K562 (cell line): Measurements from ENCODE around the gene HSPH1. TPM values are rescaled to one million over a fixed set of nuclear protein-coding genes. Genes with fewer than 3 reads are reported as not detected.

Source experiments
- DIDO1 ChIP-seq: fragments of 450-650 bp; IDR thresholded peaks from 2 replicates; pipeline ENCODE4 v1.6.1; 2016; ENCODE audit warnings: low read depth, missing biosample characterization, missing genetic modification characterization
- ESRRA ChIP-seq: fragments of 450-650 bp; IDR thresholded peaks from 2 replicates; pipeline ENCODE4 v1.6.1; 2014; ENCODE audit warnings: low read depth, mild to moderate bottlenecking, moderate library complexity, borderline replicate concordance
- GABPB1 ChIP-seq: sonication (generic); formaldehyde crosslinking; IDR thresholded peaks from 2 replicates; pipeline ENCODE4 v1.8.0; 2022; ENCODE audit warnings: mild to moderate bottlenecking, missing genetic modification reagents
- ILF3 ChIP-seq: fragments of 450-650 bp; IDR thresholded peaks from 2 replicates; pipeline ENCODE4 v1.6.1; 2018; ENCODE audit warnings: antibody characterized with exemption, mild to moderate bottlenecking, moderate library complexity, borderline replicate concordance
- KAT8 ChIP-seq: fragments of 450-650 bp; IDR thresholded peaks from 2 replicates; pipeline ENCODE4 v1.6.1; 2016; ENCODE audit warnings: low read depth, mild to moderate bottlenecking
- MEIS2 ChIP-seq: fragments of 450-650 bp; IDR thresholded peaks from 2 replicates; pipeline ENCODE4 v1.6.1; 2014; ENCODE audit warnings: mild to moderate bottlenecking; ENCODE audit not compliant: partially characterized antibody
- MYBL2 ChIP-seq, 2 experiments: fragments of 450-650 bp in 1 of 2; sonication (generic) in 1 of 2; formaldehyde crosslinking in 1 of 2; IDR thresholded peaks; 2 replicates each; pipeline versions ENCODE4 v1.6.1 to v1.8.1; 2017 to 2022; ENCODE audit warnings: borderline replicate concordance in 1 of 2, inconsistent platforms in 1 of 2, low read depth in 1 of 2, mild to moderate bottlenecking in 1 of 2, missing genetic modification reagents in 1 of 2, moderate library complexity in 1 of 2
- NFYB ChIP-seq: IDR thresholded peaks from 2 replicates; pipeline ENCODE4 v1.6.1; 2011; ENCODE audit warnings: mild to moderate bottlenecking, moderate library complexity; ENCODE audit not compliant: insufficient read length; ENCODE audit errors: extremely low read depth
- SUPT5H ChIP-seq: fragments of 450-650 bp; IDR thresholded peaks from 2 replicates; pipeline ENCODE4 v1.6.1; 2016
- TEAD4 ChIP-seq, 2 experiments: sonication (generic) in 1 of 2; formaldehyde crosslinking in 1 of 2; IDR thresholded peaks; 2 replicates each; pipeline versions ENCODE4 v1.6.1 to v1.8.0; 2012 to 2022; ENCODE audit warnings: borderline replicate concordance in 1 of 2, inconsistent platforms in 1 of 2, low read length in 1 of 2, mild to moderate bottlenecking in 1 of 2, missing genetic modification reagents in 1 of 2
- ZNF124 ChIP-seq: sonication (generic); formaldehyde crosslinking; IDR thresholded peaks from 2 replicates; pipeline ENCODE4 v1.8.1; 2022; ENCODE audit warnings: missing genetic modification reagents
- polyA plus RNA-seq, 8 experiments: library from polyadenylated mRNA; depleted of rRNA in 4 of 8; stranded (reverse) in 5 of 8; unstranded in 3 of 8; fragments of >200 nt; fragmentation: Nextera tagmentation in 2 of 8; fragmentation: Illumina TruSeq in 1 of 8; extraction: Ambion mirVana in 2 of 8; extraction: Trizol in 1 of 8; gene quantifications; 2 replicates each; pipeline versions ENCODE4 v1.2.1 to v1.2.3, GENCODE V29; 2011 to 2014; ENCODE audit warnings: inconsistent platforms in 1 of 8, missing spikeins in 1 of 8
- total RNA-seq, 7 experiments: library from RNA; depleted of rRNA in 6 of 7; stranded (reverse); fragments of >200 nt in 6 of 7; fragmentation: Illumina TruSeq in 2 of 7; extraction: Trizol in 2 of 7; gene quantifications; 2 replicates each; pipeline versions ENCODE4 v1.2.1 to v1.2.3, GENCODE V29; 2011 to 2021; ENCODE audit warnings: low replicate concordance in 1 of 7
- TF ChIP-seq, protein P1 (sequence below): fragments of 450-650 bp; IDR thresholded peaks from 2 replicates; pipeline ENCODE4 v1.6.1; 2017; ENCODE audit warnings: antibody characterized with exemption
- TF ChIP-seq, protein P2 (sequence below): fragments of 200-800 bp; sonication (Bioruptor generic); IDR thresholded peaks from 2 replicates; pipeline ENCODE4 v1.6.1; 2016; ENCODE audit warnings: missing genetic modification characterization, missing compliant biosample characterization
- TF ChIP-seq, protein P3 (sequence below): sonication (generic); formaldehyde crosslinking; IDR thresholded peaks from 2 replicates; pipeline ENCODE4 v1.8.0; 2022; ENCODE audit warnings: mild to moderate bottlenecking, missing genetic modification reagents
- TF ChIP-seq, protein P4 (sequence below), 2 experiments: fragments of 450-650 bp; conservative IDR thresholded peaks; 2 replicates each; pipeline ENCODE4 v1.6.1; 2017; ENCODE audit warnings: mild to moderate bottlenecking in 2 of 2, moderate library complexity in 2 of 2

HSPH1 gene
- total and polyA plus RNA-seq, 9 of the 15 experiments (the other 6 are each of a cell fraction or from before 2014, with no cell fraction given): 34.6 to 104 (median 64.7) TPM

DNA sequence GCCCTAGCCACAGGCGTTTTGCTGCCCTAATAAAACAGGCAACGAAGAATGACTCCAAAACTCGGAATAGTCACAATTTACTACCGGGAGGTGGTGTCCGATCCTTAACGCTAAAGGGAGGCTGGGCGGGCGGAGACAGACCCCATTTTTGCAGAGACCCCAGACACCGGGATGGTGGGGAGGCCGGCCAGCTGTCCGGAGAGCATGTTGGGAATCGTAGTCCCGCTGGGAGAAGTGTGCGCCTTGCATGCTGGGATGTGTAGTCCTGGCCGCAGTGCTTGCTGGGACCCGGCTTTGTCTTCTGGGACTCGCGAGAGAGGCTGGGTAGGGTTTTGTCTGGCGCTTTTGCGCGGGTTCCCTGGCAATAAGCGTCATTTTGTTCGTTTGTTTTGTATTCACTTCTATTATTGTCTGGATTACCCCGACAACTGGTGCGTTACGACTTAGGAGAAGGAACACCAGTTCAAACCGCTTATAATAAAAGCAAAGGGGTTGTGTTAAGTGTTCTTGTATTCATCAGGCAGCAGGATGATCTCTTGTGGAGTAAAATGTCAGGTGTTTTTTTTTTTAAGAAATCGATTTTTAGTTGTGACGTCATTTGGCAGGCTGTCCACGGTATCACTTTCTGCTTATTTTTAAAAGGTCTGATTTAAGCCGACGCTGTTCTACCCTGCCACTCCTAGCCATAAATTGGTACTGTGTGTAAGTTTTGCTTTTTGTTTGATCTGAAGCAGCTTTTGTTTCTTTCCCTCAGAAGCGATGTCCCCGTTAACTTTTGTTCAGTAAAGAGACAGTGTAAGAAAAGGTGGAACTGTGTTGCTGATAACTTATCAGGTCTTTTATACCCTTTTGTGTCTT lies 676 bp upstream of the HSPH1 start (continued):
- TF ChIP-seq MYBL2 (IDR thresholded peaks at IDR 0.05; ENCODE audit: low read depth): no peak
- no peak for TF ChIP-seq MYBL2 (CRISPR knock-in tag; IDR thresholded peaks at IDR 0.05; ENCODE audit: borderline replicate concordance)
- no peak for TF ChIP-seq GABPB1 (CRISPR knock-in tag)
- TF ChIP-seq ESRRA: peak; percentile 29; the same call in 1 of the 2 replicates
- TF ChIP-seq DIDO1 (tag): 0 out of 2 replicates have a peak, but pooled peaks have one; percentile 41
- TF ChIP-seq, protein P1, sequence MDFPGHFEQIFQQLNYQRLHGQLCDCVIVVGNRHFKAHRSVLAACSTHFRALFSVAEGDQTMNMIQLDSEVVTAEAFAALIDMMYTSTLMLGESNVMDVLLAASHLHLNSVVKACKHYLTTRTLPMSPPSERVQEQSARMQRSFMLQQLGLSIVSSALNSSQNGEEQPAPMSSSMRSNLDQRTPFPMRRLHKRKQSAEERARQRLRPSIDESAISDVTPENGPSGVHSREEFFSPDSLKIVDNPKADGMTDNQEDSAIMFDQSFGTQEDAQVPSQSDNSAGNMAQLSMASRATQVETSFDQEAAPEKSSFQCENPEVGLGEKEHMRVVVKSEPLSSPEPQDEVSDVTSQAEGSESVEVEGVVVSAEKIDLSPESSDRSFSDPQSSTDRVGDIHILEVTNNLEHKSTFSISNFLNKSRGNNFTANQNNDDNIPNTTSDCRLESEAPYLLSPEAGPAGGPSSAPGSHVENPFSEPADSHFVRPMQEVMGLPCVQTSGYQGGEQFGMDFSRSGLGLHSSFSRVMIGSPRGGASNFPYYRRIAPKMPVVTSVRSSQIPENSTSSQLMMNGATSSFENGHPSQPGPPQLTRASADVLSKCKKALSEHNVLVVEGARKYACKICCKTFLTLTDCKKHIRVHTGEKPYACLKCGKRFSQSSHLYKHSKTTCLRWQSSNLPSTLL: no peak
- no peak for TF ChIP-seq ILF3
- TF ChIP-seq SUPT5H: peak; percentile 61
- no peak for TF ChIP-seq ZNF124 (CRISPR knock-in tag)
- TF ChIP-seq KAT8: no peak
- TF ChIP-seq, protein P2, sequence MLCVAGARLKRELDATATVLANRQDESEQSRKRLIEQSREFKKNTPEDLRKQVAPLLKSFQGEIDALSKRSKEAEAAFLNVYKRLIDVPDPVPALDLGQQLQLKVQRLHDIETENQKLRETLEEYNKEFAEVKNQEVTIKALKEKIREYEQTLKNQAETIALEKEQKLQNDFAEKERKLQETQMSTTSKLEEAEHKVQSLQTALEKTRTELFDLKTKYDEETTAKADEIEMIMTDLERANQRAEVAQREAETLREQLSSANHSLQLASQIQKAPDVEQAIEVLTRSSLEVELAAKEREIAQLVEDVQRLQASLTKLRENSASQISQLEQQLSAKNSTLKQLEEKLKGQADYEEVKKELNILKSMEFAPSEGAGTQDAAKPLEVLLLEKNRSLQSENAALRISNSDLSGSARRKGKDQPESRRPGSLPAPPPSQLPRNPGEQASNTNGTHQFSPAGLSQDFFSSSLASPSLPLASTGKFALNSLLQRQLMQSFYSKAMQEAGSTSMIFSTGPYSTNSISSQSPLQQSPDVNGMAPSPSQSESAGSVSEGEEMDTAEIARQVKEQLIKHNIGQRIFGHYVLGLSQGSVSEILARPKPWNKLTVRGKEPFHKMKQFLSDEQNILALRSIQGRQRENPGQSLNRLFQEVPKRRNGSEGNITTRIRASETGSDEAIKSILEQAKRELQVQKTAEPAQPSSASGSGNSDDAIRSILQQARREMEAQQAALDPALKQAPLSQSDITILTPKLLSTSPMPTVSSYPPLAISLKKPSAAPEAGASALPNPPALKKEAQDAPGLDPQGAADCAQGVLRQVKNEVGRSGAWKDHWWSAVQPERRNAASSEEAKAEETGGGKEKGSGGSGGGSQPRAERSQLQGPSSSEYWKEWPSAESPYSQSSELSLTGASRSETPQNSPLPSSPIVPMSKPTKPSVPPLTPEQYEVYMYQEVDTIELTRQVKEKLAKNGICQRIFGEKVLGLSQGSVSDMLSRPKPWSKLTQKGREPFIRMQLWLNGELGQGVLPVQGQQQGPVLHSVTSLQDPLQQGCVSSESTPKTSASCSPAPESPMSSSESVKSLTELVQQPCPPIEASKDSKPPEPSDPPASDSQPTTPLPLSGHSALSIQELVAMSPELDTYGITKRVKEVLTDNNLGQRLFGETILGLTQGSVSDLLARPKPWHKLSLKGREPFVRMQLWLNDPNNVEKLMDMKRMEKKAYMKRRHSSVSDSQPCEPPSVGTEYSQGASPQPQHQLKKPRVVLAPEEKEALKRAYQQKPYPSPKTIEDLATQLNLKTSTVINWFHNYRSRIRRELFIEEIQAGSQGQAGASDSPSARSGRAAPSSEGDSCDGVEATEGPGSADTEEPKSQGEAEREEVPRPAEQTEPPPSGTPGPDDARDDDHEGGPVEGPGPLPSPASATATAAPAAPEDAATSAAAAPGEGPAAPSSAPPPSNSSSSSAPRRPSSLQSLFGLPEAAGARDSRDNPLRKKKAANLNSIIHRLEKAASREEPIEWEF: 0 out of 2 replicates have a peak, but pooled peaks have one; percentile 27
- no peak for TF ChIP-seq NFYB
- TF ChIP-seq TEAD4 (IDR thresholded peaks at IDR 0.05; ENCODE audit: low read length): 0 out of 2 replicates have a peak, but pooled peaks have one; percentile 8
- no peak for TF ChIP-seq TEAD4 (CRISPR knock-in tag; IDR thresholded peaks at IDR 0.05; ENCODE audit: borderline replicate concordance)
- TF ChIP-seq, protein P3, sequence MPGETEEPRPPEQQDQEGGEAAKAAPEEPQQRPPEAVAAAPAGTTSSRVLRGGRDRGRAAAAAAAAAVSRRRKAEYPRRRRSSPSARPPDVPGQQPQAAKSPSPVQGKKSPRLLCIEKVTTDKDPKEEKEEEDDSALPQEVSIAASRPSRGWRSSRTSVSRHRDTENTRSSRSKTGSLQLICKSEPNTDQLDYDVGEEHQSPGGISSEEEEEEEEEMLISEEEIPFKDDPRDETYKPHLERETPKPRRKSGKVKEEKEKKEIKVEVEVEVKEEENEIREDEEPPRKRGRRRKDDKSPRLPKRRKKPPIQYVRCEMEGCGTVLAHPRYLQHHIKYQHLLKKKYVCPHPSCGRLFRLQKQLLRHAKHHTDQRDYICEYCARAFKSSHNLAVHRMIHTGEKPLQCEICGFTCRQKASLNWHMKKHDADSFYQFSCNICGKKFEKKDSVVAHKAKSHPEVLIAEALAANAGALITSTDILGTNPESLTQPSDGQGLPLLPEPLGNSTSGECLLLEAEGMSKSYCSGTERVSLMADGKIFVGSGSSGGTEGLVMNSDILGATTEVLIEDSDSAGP (CRISPR knock-in tag): no peak
- TF ChIP-seq, protein P4, sequence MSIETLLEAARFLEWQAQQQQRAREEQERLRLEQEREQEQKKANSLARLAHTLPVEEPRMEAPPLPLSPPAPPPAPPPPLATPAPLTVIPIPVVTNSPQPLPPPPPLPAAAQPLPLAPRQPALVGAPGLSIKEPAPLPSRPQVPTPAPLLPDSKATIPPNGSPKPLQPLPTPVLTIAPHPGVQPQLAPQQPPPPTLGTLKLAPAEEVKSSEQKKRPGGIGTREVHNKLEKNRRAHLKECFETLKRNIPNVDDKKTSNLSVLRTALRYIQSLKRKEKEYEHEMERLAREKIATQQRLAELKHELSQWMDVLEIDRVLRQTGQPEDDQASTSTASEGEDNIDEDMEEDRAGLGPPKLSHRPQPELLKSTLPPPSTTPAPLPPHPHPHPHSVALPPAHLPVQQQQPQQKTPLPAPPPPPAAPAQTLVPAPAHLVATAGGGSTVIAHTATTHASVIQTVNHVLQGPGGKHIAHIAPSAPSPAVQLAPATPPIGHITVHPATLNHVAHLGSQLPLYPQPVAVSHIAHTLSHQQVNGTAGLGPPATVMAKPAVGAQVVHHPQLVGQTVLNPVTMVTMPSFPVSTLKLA (conservative IDR thresholded peaks at IDR 0.05): peak; percentile 72 to 91
- no peak for TF ChIP-seq MEIS2
